ENCODE measurements around the gene DGKG. TPM values are rescaled to one million over a fixed set of nuclear protein-coding genes. Genes with fewer than 3 reads are reported as not detected.

The DGKG gene
- total RNA-seq, 1 donor from 2014 or later: 0.40 TPM

- ATAC-seq: no peak
Measured at GRCh38 chr3:186107215-186108105, 254.6 kb downstream of the DGKG start.

DNA sequence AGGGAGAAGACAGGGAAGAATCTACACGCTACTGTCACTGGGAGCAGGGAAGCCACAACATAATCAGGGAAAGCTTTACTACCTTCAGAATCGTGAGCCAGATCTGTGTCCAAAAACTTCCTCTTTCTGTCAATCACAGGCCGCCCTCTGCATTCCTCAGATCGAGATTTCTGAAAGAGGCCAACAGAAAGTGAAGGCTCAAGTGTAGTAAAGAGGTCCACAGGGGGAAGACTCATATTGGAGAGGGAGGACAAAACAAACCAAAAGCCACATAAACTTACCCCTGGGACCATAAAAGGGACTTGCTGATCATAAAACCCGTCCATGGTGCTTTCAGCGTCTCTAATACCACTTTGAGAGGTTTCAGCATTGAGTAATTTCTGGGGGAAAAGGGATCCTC lies 256.5 kb downstream of the DGKG start:
- ATAC-seq: no peak

- no peak for ATAC-seq
Measured at GRCh38 chr3:186102687-186103086, 259.3 kb downstream of the DGKG start.

GRCh38 chr3:186100398-186100797 lies 261.6 kb downstream of the DGKG start:
- ATAC-seq: no peak

- ATAC-seq: no peak
Measured at GRCh38 chr3:186099178-186099577, 262.9 kb downstream of the DGKG start.

- no peak for ATAC-seq
Measured at GRCh38 chr3:186098740-186099139, 263.3 kb downstream of the DGKG start.

GRCh38 chr3:186097663-186098451 lies 264.2 kb downstream of the DGKG start:
- ATAC-seq: peak; percentile 85

DNA sequence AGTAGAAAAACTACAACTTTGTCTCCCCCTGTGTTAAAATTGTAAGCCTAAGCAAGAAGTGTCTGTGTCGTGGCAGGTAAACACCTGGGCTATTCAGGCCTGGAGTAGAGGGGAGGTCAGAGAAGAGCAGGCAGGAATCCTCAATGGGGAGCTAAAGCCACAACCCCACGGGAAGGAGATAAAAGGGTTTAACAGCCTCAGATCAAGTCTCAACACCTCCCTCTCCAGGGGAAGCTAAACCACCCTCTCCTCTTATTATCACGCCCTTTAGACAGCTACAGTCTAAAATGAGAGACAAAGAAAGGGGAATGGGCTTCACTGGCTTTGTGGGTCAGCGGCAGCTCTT lies 264.7 kb downstream of the DGKG start:
- no peak for ATAC-seq

Other genes with a start within 250 kb of the DGKG start
- 1.2 TPM for gene CRYGS, start 182.1 kb upstream of the DGKG start, total RNA-seq
- gene TBCCD1, start 205.1 kb upstream of the DGKG start, total RNA-seq: 6.6 TPM
- gene DNAJB11, start 208.5 kb upstream of the DGKG start, total RNA-seq: 24.0 TPM

Measured in esophagus mucosa (tissue), 1 donor.